ENCODE results near the gene TMEM203. TPM values are rescaled to one million over a fixed set of nuclear protein-coding genes. Genes with fewer than 3 reads are reported as not detected.

The TMEM203 gene
- total and polyA plus RNA-seq, 2 of the 13 experiments (the other 11 are each of a cell fraction or from before 2014, with no cell fraction given) = 23.4 to 36.7 TPM

- TF ChIP-seq SMC3 (IDR thresholded peaks at IDR 0.05; ENCODE audit: low read length) = no peak
- peak; percentile 48 for TF ChIP-seq ZNF770 (CRISPR knock-in tag; IDR thresholded peaks at IDR 0.05)
- no peak for TF ChIP-seq IRX3 (CRISPR knock-in tag; IDR thresholded peaks at IDR 0.05; ENCODE audit: borderline replicate concordance, low read depth)
- TF ChIP-seq HDAC2 (CRISPR knock-in tag; IDR thresholded peaks at IDR 0.05) = 0 out of 2 replicates have a peak, but pooled peaks have one; percentile 32
- 0 out of 2 replicates have a peak, but pooled peaks have one; percentile 24 for TF ChIP-seq ELF1 (CRISPR knock-in tag; IDR thresholded peaks at IDR 0.05)
- no peak for TF ChIP-seq ZNF138 (CRISPR knock-in tag; IDR thresholded peaks at IDR 0.05; ENCODE audit: low read depth)
- no peak for TF ChIP-seq ZNF576 (CRISPR knock-in tag; IDR thresholded peaks at IDR 0.05)
- no peak for TF ChIP-seq ZBTB43 (CRISPR knock-in tag; conservative IDR thresholded peaks at IDR 0.05)
- peak; percentile 46; the same call in 1 of the 2 replicates for TF ChIP-seq TAF1 (CRISPR knock-in tag; IDR thresholded peaks at IDR 0.05)
- peak; percentile 100 for TF ChIP-seq AKAP8 (CRISPR knock-in tag; IDR thresholded peaks at IDR 0.05)
- no peak for TF ChIP-seq ZNF512B (CRISPR knock-in tag; IDR thresholded peaks at IDR 0.05; ENCODE audit: borderline replicate concordance)
- no peak for TF ChIP-seq MXI1 (IDR thresholded peaks at IDR 0.05; ENCODE audit: borderline replicate concordance, low read depth, low read length)
- peak; percentile 49 for TF ChIP-seq BCL6 (CRISPR knock-in tag; IDR thresholded peaks at IDR 0.05)
- no peak for TF ChIP-seq BRF2 (CRISPR knock-in tag; IDR thresholded peaks at IDR 0.05)
- peak; percentile 36; the same call in 1 of the 2 replicates for TF ChIP-seq FOXC1 (CRISPR knock-in tag; IDR thresholded peaks at IDR 0.05; ENCODE audit: borderline replicate concordance)
- TF ChIP-seq HMG20A (CRISPR knock-in tag; IDR thresholded peaks at IDR 0.05; ENCODE audit: borderline replicate concordance) = no peak; the same call in 1 of the 2 replicates
- TF ChIP-seq JUND (CRISPR knock-in tag; IDR thresholded peaks at IDR 0.05) = peak; percentile 13; the same call in 1 of the 2 replicates
- TF ChIP-seq CENPX (CRISPR knock-in tag; IDR thresholded peaks at IDR 0.05) = no peak
- TF ChIP-seq PRDM4 (CRISPR knock-in tag; IDR thresholded peaks at IDR 0.05; ENCODE audit: borderline replicate concordance) = no peak
These were observed 24.7 kb upstream of the TMEM203 start (continued) for GRCh38 chr9:137229903-137230704.
